HUES48 (cell line): ENCODE measurements around the gene CCDC157.

Experiments
- H3K27ac ChIP-seq: one replicate; pipeline ENCODE4 v1.7.0; 2013; ENCODE audit warnings: low read depth, low read length, inconsistent platforms
- H3K27me3 ChIP-seq: 2 replicates; pipeline ENCODE4 v1.6.1; 2013; ENCODE audit warnings: mild to moderate bottlenecking, low read length; ENCODE audit not compliant: control insufficient read depth, insufficient read depth
- H3K36me3 ChIP-seq: 2 replicates; pipeline ENCODE4 v1.6.1; 2013; ENCODE audit warnings: low read length; ENCODE audit not compliant: control insufficient read depth, insufficient read depth
- H3K4me1 ChIP-seq: 2 replicates; pipeline ENCODE4 v1.6.1; 2013; ENCODE audit warnings: mild to moderate bottlenecking, low read length; ENCODE audit not compliant: control insufficient read depth, insufficient read depth
- H3K4me3 ChIP-seq: 2 replicates; pipeline ENCODE4 v1.5.1; 2013; ENCODE audit warnings: mild to moderate bottlenecking, low read depth, low read length
- H3K9ac ChIP-seq: 2 replicates; pipeline ENCODE4 v1.6.1; 2013; ENCODE audit warnings: mild to moderate bottlenecking, low read depth, low read length, moderate library complexity
- H3K9me3 ChIP-seq: 2 replicates; pipeline ENCODE4 v1.6.1; 2013; ENCODE audit warnings: low read length; ENCODE audit not compliant: control insufficient read depth, insufficient read depth

Gene CCDC157

DNA sequence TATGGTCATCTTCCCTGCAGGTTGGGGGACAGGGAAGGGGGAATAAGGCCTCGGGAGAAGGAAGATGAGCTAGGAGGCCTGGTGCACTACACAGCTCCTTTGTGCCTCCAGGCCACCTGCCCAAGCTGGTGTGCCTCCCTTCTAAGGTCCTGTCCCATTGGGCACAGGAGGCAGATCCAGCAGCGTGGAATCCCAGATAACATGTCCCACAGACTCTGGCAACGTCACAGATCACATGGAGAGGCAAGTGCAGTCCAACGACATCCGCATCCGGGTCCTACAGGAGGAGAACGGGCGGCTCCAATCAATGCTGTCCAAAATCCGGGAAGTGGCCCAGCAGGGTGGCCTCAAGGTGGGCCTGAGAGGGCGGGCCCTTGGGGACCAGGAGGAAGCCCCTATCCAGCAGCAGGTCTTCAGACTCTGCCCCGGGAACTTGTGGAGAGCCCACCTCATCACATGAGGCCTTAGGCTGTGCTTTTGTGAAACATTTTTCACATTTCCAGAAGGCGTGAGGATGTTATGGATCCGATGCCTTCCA, 18.6 kb downstream of the CCDC157 start:
- Histone ChIP-seq H3K27ac (no peak overlapping the region), H3K4me3 (no peak overlapping the region), H3K27me3 (no peaks in the 10 kb centered on the region), H3K36me3 (peaks cover 31% of the 10 kb centered on the region), H3K4me1 (no peaks in the 10 kb centered on the region), H3K9me3 (no peaks in the 10 kb centered on the region), H3K9ac (no peak overlapping the region)

DNA sequence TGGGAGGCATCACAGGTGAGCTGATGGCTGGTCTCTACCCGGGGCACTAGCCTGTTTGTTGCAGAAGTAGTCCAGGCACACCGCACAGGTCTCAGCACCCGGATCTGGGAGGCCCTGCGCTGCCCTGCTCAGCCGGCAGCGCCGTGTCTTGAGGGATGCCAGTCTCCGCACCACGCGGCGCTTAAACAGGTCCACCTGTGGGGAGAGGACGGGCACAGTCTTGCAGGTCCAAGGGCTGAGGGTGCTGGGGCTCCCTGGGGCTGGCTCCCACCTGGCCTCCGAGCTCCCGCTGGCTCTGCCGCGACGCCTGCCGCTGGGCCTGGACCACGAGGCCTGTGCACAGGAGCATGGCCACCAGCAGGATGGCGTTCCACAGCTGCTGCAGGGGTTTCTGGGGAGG, 23.2 kb downstream of the CCDC157 start:
- Histone ChIP-seq H3K9me3 (no peaks in the 10 kb centered on the region), H3K27me3 (no peaks in the 10 kb centered on the region), H3K36me3 (peaks cover 51% of the 10 kb centered on the region), H3K9ac (no peak overlapping the region), H3K27ac (no peak overlapping the region), H3K4me3 (no peak overlapping the region), H3K4me1 (no peaks in the 10 kb centered on the region)

DNA sequence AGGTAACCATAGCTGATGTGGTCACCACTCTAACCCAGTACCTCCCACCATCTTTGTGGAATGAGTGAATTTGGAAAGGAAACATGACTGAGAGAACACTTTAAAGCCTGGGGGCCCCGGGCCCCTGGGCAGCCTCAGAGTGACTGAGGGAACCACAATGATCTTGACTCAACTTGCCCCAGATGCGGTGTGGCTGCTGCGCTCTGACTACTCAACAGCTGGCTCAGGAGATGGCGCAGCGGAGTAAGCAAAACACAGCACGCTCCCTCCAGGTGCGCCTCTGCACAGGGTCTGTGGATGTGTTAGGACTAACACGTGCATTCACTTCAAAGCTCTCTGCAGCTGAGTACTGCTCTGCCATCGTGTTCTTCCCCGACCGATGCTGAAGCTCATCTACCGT, 24.5 kb downstream of the CCDC157 start:
- H3K9me3 ChIP-seq = no peaks in the 10 kb centered on the region
- H3K36me3 ChIP-seq = peaks cover 51% of the 10 kb centered on the region
- H3K9ac ChIP-seq = no peak overlapping the region
- H3K4me1 ChIP-seq = 0 out of 2 replicates have a peak, but pooled peaks cover under 1% of the 10 kb centered on the region
- no peak overlapping the region for H3K4me3 ChIP-seq
- H3K27me3 ChIP-seq = no peaks in the 10 kb centered on the region
- no peak overlapping the region for H3K27ac ChIP-seq

DNA sequence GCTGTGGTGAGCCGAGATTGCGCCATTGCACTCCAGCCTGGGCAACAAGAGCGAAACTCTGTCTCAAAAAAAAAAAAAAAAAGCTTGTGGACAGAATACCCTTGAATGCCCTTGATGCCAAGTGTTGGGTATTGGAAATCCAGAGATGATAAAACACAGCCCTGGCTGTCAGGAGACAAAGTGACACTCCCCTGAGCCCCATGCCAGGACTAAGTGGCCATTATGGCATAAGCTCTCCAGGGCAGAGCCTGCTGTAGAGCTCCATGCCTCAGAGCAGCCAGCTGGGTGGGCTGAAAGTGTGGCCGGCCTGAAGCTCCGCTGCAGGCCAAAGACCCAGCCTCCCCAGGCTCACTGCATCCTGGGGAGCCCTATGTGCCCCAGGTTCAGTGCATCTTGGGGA, 25.5 kb downstream of the CCDC157 start:
- H3K36me3 ChIP-seq = peaks cover 45% of the 10 kb centered on the region
- H3K27me3 ChIP-seq = no peaks in the 10 kb centered on the region
- H3K27ac ChIP-seq = no peak overlapping the region
- 0 out of 2 replicates have a peak, but pooled peaks cover 4% of the 10 kb centered on the region for H3K4me1 ChIP-seq
- no peak overlapping the region for H3K4me3 ChIP-seq
- no peak overlapping the region for H3K9ac ChIP-seq
- H3K9me3 ChIP-seq = no peaks in the 10 kb centered on the region

DNA sequence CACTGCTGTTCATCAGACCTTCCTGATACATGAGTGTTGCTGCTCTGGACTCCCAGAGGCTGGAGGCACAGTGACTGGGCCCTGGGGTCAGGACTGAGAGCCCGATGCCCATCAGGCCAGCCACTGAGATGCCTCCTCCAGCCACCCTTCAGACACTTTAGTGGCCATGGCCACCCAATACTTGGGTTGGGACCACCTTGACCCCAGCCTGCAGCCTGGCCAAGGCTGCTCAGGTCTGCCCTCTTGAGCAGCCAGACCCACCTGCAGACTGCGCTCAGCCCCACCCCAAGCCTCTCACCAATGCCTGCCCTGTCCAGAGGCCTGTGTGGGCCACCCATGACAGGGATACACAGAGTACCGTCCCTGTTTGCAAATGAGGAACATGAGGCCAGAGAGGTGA, 26.3 kb downstream of the CCDC157 start:
- peaks cover 37% of the 10 kb centered on the region for H3K36me3 ChIP-seq
- H3K4me1 ChIP-seq = 0 out of 2 replicates have a peak, but pooled peaks cover 4% of the 10 kb centered on the region
- H3K4me3 ChIP-seq = no peak overlapping the region
- H3K9ac ChIP-seq = no peak overlapping the region
- no peak overlapping the region for H3K27ac ChIP-seq
- no peaks in the 10 kb centered on the region for H3K27me3 ChIP-seq
- no peaks in the 10 kb centered on the region for H3K9me3 ChIP-seq

DNA sequence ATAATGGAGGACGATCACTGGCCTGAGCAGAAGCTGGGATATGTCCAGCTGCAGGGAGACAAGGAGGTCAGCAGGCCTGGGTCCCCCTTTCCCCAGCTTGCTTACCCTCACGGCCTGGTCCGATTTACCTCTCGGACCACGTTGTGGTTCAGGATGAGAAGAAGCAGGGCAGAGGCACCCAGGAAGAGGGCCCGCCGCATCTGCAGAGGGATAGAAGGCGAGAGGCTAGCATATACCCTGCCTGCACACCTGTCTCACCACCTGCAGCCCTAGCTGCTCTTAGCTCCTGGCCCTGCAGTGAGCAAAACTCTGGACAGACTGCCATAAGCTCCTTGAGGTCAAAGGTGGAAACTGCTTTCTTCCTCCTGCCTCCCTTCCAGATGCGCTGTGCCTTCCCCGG, 29.1 kb downstream of the CCDC157 start:
- H3K27me3 ChIP-seq = no peaks in the 10 kb centered on the region
- H3K27ac ChIP-seq = no peak overlapping the region
- H3K4me3 ChIP-seq = no peak overlapping the region
- H3K4me1 ChIP-seq = 0 out of 2 replicates have a peak, but pooled peaks cover 4% of the 10 kb centered on the region
- no peaks in the 10 kb centered on the region; the same call in 1 of the 2 replicates for H3K9me3 ChIP-seq
- H3K36me3 ChIP-seq = peaks cover 18% of the 10 kb centered on the region
- H3K9ac ChIP-seq = no peak overlapping the region

DNA sequence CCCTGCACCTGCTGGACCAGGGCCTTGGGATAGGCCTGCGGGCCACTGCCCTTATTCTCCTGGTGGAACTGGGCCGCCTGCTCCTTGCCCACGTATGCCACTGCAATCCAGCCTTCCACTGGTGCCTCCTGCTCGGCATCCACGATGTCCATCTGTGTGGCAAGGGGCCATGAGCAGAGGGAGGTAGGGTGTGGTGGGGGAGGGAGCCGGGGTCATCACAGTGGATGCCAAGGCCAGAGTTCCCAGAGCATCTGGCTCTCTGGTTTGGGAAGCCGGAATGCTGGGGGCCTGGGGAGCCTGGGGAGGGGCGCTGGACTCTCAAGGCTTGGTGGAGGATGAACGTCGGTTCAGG, 29.8 kb downstream of the CCDC157 start:
- Histone ChIP-seq H3K36me3 (peaks cover 14% of the 10 kb centered on the region), H3K9me3 (no peaks in the 10 kb centered on the region; the same call in 1 of the 2 replicates), H3K4me1 (peaks cover 7% of the 10 kb centered on the region; the same call in 1 of the 2 replicates), H3K9ac (no peak overlapping the region; the same call in 1 of the 2 replicates), H3K27ac (no peak overlapping the region), H3K4me3 (peak overlapping the region; percentile 82), H3K27me3 (no peaks in the 10 kb centered on the region)

DNA sequence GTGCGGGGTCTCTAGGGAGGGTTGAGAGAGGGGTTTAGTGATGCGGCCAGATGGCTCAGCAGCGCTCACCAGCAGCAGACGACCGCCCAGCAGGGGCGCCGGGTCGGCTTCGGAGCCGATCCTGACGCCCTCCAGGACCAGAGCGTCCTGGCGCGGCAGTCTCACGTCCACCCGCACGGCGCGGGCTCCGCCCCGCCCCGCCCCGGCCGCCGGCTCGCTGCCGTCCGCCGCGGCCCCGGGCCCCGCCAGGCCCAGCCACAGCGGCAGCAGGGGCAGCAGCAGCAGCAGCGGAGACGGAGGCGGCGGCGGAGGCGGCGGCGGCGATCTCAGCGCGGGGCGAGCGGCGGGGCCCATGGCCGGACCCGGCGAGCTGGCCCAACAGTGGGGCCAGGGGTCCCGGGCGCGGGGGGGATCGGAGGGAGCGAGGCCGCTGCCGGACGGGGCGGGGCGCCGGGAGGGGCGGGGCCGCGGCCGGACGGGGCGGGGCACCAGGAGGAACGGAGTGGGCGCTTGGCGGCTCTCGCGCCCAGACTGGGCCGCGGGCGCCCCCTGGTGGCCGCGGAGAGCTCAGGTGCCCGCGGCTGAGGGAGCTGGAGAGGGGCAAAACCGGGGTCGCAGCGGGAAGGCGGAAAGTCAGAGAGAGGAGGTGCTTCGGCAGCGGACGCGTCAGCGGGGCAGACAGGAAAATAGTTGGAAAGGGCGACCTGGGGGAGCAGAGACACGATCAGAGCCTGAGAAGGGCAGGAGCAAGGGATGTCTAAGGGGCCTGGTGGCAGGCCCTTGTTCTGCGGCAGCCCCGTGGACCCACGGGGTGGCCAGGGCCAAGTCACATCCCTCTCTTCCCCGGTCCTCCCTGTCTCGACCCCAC, 30.4 kb downstream of the CCDC157 start, which contains the start of gene RNF215:
TSS of gene RNF215 (minus strand) at position 452 of the 868 bp plus-strand sequence. CDS start at position 354, 98 bp downstream.
- peaks cover 7% of the 10 kb centered on the region; the same call in 1 of the 2 replicates for H3K4me1 ChIP-seq
- H3K27ac ChIP-seq = peak within 1 kb of the TSS; percentile 42

DNA sequence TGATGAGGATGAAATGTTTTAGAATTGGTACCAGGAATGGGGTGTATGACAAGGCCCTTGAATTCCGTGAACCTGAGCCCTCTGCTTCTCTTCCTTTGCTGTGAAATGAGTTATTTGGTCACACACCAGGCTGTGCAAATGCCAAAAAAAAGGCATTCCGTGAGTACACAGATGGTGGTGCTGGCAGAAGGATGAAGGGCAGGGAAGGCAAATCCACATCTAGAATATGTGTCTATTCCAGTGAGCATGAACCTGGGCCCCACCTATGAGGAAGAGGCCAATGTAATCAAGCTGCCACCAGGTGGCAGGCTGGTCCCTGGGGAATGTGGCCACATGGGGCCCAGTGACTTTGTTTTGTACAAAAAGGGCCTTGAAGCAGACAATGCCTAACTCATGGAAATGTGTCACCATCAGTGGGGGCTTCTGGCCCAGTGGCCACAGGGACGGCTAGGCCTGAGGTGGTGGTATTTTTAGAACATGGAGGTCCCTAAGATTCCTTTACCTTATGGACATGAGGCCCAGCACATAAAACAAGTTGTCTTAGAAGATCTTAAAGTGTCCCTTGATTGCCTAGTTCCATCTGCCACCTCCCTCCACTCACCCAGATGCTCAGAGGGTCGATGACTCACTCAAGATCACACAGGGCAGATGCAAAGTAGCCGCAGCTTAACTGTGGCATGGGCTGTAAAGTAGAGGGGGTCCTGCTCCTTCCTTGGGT, 34.3 kb downstream of the CCDC157 start:
- Histone ChIP-seq H3K36me3 (no peaks in the 10 kb centered on the region), H3K4me3 (no peak overlapping the region), H3K27me3 (peaks cover 6% of the 10 kb centered on the region), H3K27ac (peak overlapping the region; percentile 16), H3K9me3 (no peaks in the 10 kb centered on the region; the same call in 1 of the 2 replicates), H3K4me1 (peaks cover 15% of the 10 kb centered on the region; the same call in 1 of the 2 replicates), H3K9ac (no peak overlapping the region)

More for the DNA sequence above, 30.4 kb downstream of the CCDC157 start, which contains the start of gene RNF215:
- Histone ChIP-seq H3K36me3 (peaks cover 14% of the 10 kb centered on the region), H3K4me3 (peak within 1 kb of the TSS; percentile 82), H3K9ac (no peak within 1 kb of the TSS; the same call in 1 of the 2 replicates), H3K9me3 (no peaks in the 10 kb centered on the region; the same call in 1 of the 2 replicates), H3K27me3 (no peaks in the 10 kb centered on the region)

DNA sequence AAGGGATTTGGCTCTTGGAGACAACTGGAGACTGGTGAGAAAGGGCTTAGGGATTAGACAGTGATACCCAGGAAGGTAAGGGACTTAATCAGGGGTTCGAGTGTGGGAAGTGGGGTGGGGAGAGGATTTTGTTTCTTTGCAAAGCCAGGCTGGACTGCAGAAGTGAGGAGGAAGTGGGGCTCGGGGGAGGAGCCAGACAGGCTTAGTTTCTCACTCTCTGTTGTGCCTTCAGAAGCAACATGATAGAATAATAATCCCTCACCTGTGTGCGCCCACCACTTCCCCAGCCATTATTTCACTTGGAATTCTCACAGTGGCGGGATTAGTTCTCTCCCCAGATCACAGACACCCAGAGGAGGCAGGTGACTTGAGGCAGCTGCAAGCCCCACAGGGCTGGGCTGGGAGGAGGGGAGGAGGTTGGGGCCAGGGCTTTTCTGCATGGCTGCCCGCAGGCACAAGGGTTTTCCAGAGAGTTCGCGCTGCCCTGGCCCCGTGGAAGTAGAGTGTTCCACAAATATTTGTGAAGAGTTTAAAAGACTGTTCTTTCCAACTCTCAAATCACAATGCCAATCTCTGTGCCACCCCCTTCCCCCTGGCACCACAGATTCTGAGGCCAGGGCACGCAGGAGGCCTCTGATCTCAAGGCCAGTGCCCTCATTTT, 36.0 kb downstream of the CCDC157 start:
- Histone ChIP-seq H3K9ac (no peak overlapping the region), H3K27ac (peak overlapping the region; percentile 59), H3K4me3 (no peak overlapping the region)

More for the DNA sequence above, 36.0 kb downstream of the CCDC157 start:
- peaks cover 22% of the 10 kb centered on the region for H3K27me3 ChIP-seq
- H3K4me1 ChIP-seq = peaks cover 10% of the 10 kb centered on the region; the same call in 1 of the 2 replicates
- H3K36me3 ChIP-seq = no peaks in the 10 kb centered on the region
- H3K9me3 ChIP-seq = no peaks in the 10 kb centered on the region; the same call in 1 of the 2 replicates
